ENCODE results near the gene PRKAR1B.

The PRKAR1B gene

GRCh38 chr7:516606-517456 lies 210.2 kb downstream of the PRKAR1B start:
- no peak for DNase-seq

- no peak for DNase-seq
Observed at GRCh38 chr7:516216-516605, 210.9 kb downstream of the PRKAR1B start.

GRCh38 chr7:515628-516027 lies 211.5 kb downstream of the PRKAR1B start:
- no peak for DNase-seq

- no peak for DNase-seq
Observed at GRCh38 chr7:514651-515598, 212.2 kb downstream of the PRKAR1B start.

GRCh38 chr7:514242-514641 lies 212.8 kb downstream of the PRKAR1B start:
- DNase-seq: no peak

- no peak for DNase-seq
Observed at GRCh38 chr7:513521-514166, 213.4 kb downstream of the PRKAR1B start.

- DNase-seq: no peak
Observed at GRCh38 chr7:512541-513311, 214.4 kb downstream of the PRKAR1B start.

GRCh38 chr7:512146-512510 lies 215.0 kb downstream of the PRKAR1B start:
- no peak for DNase-seq

- no peak for DNase-seq
Observed at GRCh38 chr7:511476-512145, 215.5 kb downstream of the PRKAR1B start.

GRCh38 chr7:510782-511281 lies 216.2 kb downstream of the PRKAR1B start:
- DNase-seq: no peak

- no peak for DNase-seq
Observed at GRCh38 chr7:510131-510481, 217.0 kb downstream of the PRKAR1B start.

- DNase-seq: no peak
Observed at GRCh38 chr7:509426-510130, 217.5 kb downstream of the PRKAR1B start.

- no peak for DNase-seq
Observed at GRCh38 chr7:508461-509170, 218.5 kb downstream of the PRKAR1B start.

GRCh38 chr7:507623-508300 lies 219.3 kb downstream of the PRKAR1B start:
- DNase-seq: no peak

GRCh38 chr7:506921-507622 lies 220.0 kb downstream of the PRKAR1B start:
- no peak for DNase-seq

- DNase-seq: no peak
Observed at GRCh38 chr7:506391-506831, 220.7 kb downstream of the PRKAR1B start.

- DNase-seq: no peak
Observed at GRCh38 chr7:505171-505570, 221.9 kb downstream of the PRKAR1B start.

GRCh38 chr7:504221-505111 lies 222.6 kb downstream of the PRKAR1B start:
- no peak for DNase-seq

Measured in NCI-H2081 treated with DMSO at 0.1 percent for 48 hours (cell line).